A549 treated with AZD9567 at 1 μM for 4 hours (cell line): Measurements from ENCODE around the gene CIC. TPM values are rescaled to one million over a fixed set of nuclear protein-coding genes. Genes with fewer than 3 reads are reported as not detected.

ENCODE experiments used
- total RNA-seq: library from RNA; stranded (reverse); fragments of 200-300 nt; extraction: Qiagen RNA extraction; gene quantifications from 5 replicates; pipeline ENCODE4 v1.2.3, GENCODE V29; 2022; ENCODE audit not compliant: insufficient read depth

Gene CIC
- 39.8 to 51.4 TPM (median 48.5 TPM) in 5 replicates for total RNA-seq

DNA sequence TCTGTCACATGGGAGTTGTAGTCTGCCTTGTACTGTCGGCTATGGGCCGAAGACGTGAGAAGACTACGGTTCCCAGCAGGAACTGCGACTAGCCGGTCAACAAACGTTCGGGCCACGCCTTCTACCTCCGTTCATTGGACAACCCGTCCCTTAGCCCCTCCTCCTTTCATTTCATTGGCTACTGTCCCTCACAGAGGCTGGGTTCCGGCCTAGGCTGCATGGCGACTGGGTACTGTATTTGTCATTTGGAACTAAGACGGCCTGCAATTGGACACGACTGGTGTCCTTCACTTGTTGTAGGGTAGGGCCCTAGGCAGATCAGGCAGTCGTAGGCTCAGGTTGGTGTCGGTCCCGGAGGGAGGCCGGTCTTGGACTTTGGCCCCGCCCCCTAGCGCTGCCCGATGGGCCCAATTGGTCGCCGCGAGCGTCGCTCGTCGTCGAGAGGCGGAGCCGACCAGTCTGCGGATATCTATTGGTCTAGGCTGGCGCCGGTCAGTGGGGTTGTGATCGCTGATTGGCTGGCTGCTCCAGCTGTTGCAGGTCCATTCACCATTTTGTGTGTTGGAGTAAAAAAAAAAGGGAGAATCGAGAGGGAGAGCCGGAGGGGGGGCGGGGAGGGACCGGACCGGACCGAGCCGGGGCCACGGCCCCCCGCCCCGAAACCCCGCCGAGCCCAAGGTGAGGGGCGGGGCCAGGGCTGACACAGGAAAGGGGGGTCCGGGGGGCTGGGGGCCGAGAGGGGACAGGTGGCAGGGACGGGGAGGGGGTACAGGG is at the start of gene CIC:
Gene CIC (plus strand): TSS at position 549 of the 774 bp plus-strand sequence. CDS start 2,532 bp downstream, outside the sequence.

DNA sequence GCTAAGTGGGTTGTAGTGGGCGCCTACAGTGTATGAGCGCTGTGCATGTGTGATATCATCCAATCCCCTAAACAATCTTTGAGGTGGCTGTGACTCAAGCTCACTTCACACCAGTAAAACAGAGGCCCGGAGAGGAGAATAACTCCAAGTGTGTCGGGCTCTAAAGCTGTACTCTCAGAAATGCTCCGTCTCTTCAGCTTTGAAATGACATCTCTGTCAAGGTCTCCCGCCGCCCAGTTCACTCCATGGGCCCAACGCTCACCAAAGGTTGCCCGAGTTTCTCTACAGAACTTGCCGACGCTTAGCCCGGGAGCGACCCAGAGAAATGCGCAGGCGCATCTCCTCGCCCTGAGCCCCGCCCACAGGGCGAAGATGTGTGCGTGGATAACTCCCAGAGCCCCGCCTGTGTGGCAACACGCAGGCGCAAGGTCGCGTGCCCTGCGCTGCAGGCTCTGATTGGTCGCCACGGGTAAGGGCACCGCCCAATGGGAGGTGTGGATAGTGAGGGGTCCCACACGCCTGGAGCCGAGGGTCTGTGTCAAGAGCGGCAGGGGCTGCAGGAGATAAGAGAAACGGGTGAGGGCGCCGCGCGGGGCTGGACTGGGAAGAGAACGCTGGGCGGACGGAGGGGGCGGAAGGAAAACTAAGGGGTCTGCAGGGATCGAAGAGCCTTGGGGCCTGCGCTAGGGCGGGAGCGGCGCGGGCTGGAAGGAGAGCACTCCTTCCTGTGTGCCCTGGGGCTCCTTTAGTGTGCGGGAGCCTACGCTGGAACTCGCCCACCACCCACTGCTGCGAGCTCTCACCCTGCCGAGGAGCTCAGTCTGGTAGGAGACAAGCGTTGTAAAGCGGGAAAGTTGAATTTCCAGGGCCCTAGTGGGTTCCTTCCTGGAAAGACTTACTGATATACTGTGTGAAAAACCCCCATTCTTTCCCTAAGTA is 49.0 kb upstream of the CIC start, which contains the start of gene ZNF526:
Gene ZNF526 (plus strand): TSS at position 501 of the 939 bp plus-strand sequence. CDS start 4,092 bp downstream, outside the sequence.

DNA sequence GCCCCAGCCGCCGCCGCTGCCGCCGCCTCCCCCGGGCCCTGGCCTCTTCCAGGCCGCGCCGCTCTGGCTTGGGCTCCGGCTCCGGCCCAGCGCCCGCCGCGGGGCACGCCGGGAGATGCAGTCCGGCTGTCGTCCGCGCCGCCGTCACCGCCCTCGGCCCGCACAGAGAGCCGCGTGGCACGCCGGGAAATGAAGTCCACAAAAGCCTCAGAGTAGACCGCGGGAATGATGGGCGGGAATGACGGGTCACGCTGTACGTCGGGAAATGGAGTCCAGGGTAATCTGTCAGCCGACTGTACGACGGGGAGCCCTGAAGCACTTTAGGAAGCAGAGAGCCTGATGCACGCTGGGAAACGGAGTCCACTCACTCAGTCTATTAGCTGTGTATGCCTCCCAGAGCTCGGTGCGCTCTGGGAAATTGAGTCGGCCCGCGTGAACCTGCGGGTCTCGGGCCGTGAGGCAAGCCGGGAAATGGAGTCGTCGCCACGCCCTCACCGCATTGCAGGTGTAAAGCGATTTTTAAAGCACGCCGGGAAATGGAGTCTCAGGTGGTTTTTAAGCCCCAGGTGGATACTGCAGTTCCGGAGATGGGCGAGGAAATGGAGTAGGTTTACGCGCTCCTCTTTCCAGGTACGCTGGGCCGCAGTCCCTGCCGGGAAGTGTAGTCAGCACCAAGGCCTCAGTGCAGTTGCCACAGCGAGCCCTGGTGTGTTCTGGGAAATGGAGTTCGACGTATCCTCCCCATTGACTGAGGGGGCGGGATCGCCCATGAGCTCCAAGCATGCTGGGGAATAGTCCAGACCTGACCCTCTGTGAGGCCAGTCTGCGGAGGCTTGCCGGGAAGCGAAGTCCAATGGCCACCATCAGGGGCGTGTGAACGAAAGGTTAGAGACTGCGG is 26.3 kb upstream of the CIC start, which contains the start of gene GSK3A:
Gene GSK3A (minus strand): TSS at position 91 of the 898 bp plus-strand sequence. CDS start 137 bp downstream, outside the sequence.

DNA sequence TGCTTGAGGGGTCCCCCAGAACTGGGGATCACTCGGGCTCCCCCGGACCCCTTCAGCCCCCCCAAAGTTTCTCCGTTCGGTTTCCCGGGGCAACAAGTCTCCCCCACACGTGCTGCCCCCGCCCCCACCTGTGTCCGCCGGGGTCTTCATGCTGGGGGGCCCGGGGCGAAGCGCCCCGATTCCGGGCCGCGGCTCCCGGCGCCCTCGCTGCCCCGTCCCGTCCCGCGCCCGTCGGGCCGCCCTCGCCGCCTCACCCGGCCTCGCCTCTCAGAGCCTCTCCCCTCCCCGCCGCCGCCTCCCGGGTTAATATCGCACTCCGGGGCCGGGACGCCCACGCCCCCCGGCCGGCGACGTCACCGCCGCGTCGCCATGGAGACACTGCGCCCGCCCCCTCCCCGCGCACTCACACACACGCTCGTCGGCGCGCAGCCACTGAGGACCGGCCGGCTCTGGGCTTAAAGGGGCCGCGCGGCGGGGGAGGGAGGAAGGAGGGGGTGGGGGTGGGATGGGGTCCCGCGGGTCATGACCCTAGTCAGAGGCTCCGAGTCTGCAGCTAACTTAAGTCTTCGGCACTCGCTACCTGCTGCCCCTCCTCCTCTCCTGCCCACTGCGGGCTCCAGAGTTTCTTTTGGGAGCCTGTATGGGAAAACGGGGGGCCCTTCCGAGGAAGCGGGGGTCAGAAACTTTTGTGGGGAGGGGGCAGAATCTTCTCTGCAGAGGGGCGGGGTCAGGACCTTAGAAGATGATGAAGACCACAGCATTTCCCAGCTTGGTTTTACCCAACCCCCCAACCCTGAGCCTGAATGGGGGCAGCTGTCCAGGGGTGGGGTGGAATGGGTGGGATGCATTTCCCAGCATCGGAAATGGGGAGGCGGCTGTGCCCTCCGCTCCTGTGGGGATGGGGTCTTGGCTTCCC is 13.9 kb upstream of the CIC start, which contains the start of gene ERF:
Gene ERF (minus strand): TSS at position 279 of the 916 bp plus-strand sequence. CDS start 129 bp downstream, at position 150.

DNA sequence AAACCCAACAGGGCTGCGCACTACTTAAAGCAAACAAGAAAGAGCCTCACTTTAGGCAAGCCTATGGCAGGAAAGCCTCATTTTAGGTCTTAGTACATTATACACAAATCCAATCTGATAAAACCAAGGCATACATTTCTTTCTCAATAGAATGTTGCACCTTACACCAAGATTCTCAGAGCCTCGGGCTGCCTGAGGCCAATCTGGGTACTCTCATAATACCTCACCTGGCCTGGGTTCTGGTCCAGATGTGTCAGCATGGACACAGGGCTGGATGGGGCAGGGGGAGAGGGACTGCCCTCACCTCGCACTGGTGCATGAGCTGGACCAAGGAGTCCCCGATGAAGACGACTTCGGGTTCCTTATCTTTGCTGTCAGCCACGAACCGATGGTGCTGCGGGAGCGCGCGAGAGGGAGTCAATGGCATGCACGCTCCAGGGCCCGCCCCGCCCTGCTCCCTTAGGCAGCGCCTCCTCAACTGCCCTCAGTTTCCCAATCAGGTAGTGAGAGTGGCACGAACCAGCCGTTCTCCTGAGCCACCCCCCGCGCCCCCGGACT is 32.7 kb downstream of the CIC start, which contains the start of gene PRR19:
Gene PRR19 (plus strand): TSS at position 487 of the 558 bp plus-strand sequence. CDS start 7,453 bp downstream, outside the sequence.

DNA sequence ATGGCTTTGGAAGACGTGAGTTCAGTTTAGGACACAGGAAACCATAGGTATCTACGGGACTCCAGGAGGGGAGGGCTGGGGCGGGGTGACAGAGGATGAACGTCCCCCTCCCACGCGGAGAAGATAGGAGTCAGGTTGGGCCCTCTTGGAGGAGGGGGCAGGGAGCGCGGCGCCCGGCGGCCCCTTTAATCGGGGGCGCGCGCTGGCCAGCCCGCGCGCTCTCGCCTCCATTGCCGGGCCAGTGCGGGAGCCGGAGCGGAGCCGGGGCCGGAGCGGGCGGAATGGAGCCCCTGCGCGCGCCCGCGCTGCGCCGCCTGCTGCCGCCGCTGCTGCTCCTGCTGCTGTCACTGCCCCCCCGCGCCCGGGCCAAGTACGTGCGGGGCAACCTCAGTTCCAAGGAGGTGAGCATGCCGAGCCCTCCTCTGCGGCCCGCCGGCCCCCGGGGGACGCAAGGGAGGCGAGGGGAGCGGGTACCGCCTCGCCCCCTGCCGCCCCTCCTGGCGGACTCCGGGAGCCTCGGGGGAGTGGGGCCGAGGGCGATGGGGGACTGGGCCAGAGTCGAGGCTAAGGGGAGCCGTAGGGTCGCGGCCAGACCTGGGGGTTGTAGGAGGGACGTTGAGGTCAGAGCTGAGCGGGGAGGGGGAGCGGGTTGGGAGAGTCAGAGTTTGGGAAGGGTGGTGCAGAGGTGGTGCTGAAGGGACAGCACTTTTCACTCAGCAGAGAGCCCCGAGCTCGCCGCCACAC is 44.2 kb downstream of the CIC start, which contains the start of gene TMEM145:
Gene TMEM145 (plus strand): TSS at position 214 of the 744 bp plus-strand sequence. CDS start 68 bp downstream, at position 282.

DNA sequence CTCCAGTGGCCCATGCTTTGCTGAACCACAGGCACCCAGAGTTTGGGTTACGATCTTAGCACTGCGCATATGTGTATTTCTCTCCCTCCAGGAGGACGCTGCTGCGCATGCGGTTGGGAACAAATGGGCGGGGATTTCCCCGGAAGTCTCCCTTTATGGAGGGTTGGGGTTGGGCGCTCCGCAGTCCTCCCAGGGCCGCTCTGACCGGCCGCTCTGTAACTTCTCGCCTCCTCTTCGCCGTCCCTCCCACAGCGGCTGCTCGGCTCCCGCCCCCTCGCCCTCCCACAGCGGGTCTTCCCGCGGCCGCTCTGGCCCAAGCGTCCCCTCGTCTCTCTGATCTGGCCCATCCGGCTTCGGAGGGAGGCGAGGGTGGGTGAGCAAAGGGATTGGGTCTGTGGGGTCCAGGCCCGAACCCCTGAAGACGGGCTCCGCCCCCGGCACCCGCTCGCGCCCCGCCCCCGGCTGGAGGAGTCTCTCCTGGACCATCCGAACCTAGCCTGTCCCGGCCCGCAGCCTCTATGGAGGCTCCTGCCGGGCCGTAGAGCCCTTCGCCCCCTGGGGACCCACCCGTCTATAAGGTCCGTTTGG is 56.4 kb downstream of the CIC start, which contains the start of gene MEGF8:
Gene MEGF8 (plus strand): TSS at position 328 of the 588 bp plus-strand sequence. CDS start 609 bp downstream, outside the sequence.

Other genes starting within 250 kb of the CIC start
- gene GRIK5, start 199.0 kb upstream of the CIC start, total RNA-seq, result 0.39 to 0.84 TPM (median 0.51 TPM) in 5 replicates
- gene ZNF574, start 193.1 kb upstream of the CIC start, total RNA-seq, result 35.6 to 44.4 TPM (median 39.7 TPM) in 5 replicates
- 0.23 to 1.1 TPM (median 0.40 TPM) in 5 replicates for gene POU2F2, start 136.8 kb upstream of the CIC start, total RNA-seq
- 47.7 to 74.6 TPM (median 67.5 TPM) in 5 replicates for gene DEDD2, start 51.6 kb upstream of the CIC start, total RNA-seq
- 17.6 to 22.0 TPM (median 19.8 TPM) in 5 replicates for gene ZNF526, start 48.9 kb upstream of the CIC start, total RNA-seq
- 108 to 158 TPM (median 149 TPM) in 5 replicates for gene GSK3A, start 26.6 kb upstream of the CIC start, total RNA-seq
- 110 to 145 TPM (median 117 TPM) in 5 replicates for gene ERF, start 14.1 kb upstream of the CIC start, total RNA-seq
- gene PRR19, start 32.9 kb downstream of the CIC start, total RNA-seq, result 3.5 to 7.3 TPM (median 4.1 TPM) in 5 replicates
- gene PAFAH1B3, start 33.4 kb downstream of the CIC start, total RNA-seq, result 146 to 166 TPM (median 152 TPM) in 5 replicates
- 3.1 to 4.6 TPM (median 3.6 TPM) in 4 of 5 replicates, not detected in the other for gene TMEM145, start 44.1 kb downstream of the CIC start, total RNA-seq
- 19.4 to 25.8 TPM (median 23.4 TPM) in 5 replicates for gene MEGF8, start 56.4 kb downstream of the CIC start, total RNA-seq
- 31.4 to 52.9 TPM (median 48.6 TPM) in 5 replicates for gene CNFN, start 121.0 kb downstream of the CIC start, total RNA-seq
- 1.5 to 3.1 TPM (median 2.3 TPM) in 5 replicates for gene LIPE, start 158.1 kb downstream of the CIC start, total RNA-seq
- 0.09 to 0.11 TPM in 2 of 5 replicates, not detected in the others for gene CXCL17, start 173.7 kb downstream of the CIC start, total RNA-seq